GM21381 (cell line): ENCODE measurements around the gene AHDC1.

Source experiments
- ATAC-seq: cut with Tn5 transposase; IDR thresholded peaks from one replicate; pipeline ENCODE4 v1.9.1; 2021; ENCODE audit warnings: mild to moderate bottlenecking, moderate library complexity; ENCODE audit not compliant: unreplicated experiment

Gene AHDC1

DNA sequence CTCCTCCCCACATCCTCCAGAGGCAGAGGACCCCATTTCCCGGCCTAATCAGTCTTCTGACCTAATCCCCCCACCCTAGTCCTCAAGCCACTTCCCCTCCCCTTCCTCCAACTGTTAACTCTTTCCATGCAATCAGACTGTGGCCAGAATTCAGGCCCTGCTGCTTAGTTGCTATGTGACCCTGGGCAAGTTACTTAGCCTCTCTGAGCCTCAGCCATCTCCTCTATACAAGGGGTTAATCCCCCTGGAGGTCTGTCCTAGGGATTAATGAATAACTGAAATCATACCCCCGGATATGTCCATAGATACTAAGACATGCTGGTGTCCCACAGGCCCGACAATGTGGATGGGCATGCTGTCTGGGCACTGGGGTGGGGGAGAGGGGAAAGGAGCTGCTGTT is 18.3 kb downstream of the AHDC1 start:
- ATAC-seq = no peak

DNA sequence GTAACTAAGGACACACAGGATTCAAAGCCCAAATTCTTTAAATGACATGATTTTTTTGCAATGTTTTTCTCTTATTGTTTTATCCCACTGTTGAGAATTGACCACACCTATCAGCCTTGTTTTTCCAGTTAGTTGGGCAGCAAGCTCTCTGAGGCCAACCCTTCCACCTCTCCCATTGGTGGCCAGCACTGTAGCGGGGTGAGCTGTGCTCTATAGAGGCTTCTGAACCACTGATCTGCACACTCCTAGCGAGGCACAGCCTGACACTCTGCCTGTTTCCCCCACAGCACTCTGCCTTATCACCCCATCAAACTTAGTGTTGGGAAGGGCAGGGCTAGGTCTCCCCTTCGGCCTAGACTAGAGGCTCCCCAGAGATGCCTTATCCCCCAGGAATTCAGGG is 19.5 kb downstream of the AHDC1 start:
- no peak for ATAC-seq

DNA sequence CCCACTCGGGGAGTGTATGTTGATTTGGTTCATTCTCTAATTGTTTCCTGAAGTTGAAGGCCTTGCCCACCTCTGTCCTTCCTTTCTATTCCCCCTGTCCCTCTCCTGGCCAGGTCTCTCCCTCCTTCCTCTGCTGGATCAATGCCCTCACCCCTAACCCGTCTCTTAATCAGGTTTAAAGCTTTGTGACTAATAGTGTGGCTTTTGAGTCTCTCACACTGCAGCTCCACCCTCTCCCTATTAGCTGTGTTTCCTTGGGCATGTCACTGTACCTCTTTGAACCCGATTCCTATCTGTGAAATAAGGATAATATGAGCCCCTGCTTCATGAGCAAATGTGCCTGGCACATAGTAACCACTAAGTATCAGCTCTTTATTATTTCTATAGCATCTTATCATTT is 20.5 kb downstream of the AHDC1 start:
- ATAC-seq = no peak

DNA sequence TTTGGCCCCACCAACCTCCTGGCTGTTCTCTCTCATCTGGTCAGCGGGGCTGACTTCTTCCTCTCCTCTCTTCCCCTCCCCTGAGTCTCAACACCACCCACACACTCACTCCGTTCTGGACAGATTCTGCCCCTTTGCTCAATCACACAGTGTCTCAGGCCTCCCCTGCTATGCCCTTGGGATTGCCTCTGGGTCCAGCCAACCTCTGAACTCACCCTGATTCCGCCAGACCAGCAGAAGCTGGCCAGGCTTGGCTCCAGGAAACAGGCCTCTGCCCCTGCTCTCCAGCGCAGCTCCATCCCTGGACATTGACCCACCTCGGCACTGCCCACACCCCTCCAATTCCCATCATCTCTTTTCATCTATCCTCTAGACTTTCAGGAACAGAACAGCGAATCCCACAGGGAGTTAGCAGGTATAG is 22.1 kb downstream of the AHDC1 start:
- ATAC-seq = no peak

DNA sequence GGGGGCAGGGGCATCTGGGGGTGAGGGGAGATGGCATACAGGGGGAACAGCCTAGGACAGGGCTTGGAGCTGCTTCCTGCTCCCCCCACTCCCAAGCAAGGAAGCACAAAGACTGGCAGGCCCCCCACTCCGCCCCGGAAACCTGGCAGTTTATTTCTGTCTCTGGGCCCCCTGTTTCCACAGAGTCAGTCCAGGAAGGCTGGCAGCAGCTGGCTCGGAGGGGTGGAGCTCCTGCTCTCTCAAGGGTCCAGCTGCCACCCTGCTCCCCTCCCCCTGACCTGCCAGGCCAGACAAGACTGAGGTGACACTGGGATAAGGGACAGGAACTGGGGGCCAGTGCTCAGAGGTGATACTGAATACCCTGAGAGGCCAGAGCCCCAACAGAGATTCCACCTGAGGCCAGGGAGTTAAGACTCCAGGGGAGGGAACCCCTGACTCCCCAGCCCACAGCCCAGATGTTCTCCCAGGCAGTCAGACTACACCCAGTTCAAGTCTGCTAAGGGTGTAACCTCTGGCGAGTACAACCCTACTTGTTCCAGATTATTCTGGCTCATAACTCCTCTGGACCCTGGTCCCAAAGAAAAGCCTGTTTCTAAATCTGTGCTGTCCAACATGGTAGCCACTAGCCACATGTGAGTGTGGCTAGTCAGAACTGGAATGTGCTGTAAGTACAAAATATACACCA is 26.3 kb downstream of the AHDC1 start:
- ATAC-seq = no peak

GRCh38 chr1:27576806-27577227 is 27.1 kb downstream of the AHDC1 start:
- ATAC-seq = no peak

- ATAC-seq = no peak
These were observed 28.1 kb downstream of the AHDC1 start for GRCh38 chr1:27575840-27576331.

GRCh38 chr1:27574871-27575831 is 28.8 kb downstream of the AHDC1 start:
- ATAC-seq = no peak

GRCh38 chr1:27574001-27574781 is 29.8 kb downstream of the AHDC1 start:
- no peak for ATAC-seq

DNA sequence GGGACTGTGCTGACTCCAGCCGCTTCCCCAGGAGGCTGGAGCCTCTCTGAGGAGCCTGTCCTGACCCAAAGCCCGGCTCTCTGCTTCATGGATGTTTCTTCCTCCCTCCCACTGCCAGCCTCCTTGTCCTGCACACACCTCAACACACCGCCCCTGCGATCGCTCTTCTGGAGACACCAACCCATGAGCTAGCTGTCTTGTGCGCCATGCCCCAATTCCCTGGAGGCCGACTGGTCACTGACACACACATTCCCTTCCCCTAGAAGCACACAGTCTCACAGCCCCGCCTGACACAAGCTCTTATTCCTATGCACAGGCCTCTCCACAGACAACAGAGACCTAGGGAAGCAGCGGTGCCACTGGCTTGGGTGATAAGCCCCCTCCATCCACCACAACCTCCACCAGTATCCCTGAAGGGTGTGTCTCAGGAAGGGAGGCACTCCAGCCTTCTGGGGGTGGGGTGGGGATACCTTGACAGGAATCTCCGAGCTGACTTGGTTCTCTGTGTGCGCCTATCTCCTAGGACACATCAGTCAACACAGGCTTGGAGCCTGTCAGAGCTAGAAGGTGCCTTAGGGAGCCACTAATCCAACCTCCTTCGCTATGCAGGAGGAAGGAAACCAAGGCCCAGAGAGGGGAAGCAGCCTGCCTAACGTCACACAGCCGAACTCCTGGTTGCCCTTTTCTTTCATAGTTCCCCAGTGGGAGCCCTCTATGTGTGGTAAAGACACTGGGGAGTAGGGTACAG is 31.1 kb downstream of the AHDC1 start:
- no peak for ATAC-seq

GRCh38 chr1:27572019-27572678 is 31.8 kb downstream of the AHDC1 start:
- ATAC-seq = no peak

DNA sequence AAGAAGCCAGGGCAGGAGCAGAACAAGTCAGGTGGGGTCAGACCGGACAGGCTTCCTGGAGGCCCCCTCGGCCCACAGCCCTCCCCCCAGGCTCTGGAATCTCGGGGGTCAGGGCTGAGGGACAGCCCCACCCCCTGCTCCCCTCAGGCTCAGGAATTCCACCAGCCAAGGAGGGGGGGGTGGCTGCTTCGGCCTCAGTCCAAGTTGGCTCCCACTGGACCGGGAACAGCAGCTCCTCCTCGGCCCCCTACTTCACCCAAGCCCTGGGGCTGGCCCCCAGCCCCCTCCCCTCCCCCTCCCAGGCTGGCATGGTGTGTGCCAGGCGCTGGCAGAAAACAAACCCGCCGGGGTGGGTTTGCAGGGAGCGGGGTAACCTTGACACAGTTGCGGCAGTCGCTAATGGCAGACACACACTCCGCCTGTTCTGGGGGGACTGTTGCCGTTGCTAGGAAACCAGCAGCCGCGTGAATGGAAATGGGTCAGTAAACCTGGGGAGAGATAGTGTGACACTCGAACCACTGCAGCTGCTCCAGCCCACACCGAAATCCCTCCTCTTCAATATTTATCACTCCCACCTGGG is 32.4 kb downstream of the AHDC1 start:
- ATAC-seq = no peak

DNA sequence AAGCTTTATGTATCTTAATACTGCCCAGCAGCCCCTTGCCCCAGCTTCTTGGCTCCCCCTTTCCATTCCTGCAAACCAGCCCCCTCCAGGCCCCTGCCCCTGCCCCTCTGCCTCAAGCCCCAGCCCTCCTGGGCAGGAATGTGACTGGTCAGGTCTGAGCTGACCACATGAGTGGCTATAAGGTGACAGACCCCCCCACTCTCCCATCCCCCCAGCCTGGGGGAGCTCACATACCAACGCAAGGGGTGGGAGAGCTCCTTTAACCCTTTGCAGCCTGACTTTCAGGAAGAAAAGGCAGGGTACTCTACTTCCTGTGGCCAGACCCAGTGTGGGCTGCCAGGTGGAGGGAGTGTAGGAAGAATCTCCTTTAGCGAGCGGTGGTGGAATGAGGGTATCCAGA is 33.2 kb downstream of the AHDC1 start:
- no peak for ATAC-seq

GRCh38 chr1:27570356-27570755 is 33.6 kb downstream of the AHDC1 start:
- ATAC-seq = no peak

DNA sequence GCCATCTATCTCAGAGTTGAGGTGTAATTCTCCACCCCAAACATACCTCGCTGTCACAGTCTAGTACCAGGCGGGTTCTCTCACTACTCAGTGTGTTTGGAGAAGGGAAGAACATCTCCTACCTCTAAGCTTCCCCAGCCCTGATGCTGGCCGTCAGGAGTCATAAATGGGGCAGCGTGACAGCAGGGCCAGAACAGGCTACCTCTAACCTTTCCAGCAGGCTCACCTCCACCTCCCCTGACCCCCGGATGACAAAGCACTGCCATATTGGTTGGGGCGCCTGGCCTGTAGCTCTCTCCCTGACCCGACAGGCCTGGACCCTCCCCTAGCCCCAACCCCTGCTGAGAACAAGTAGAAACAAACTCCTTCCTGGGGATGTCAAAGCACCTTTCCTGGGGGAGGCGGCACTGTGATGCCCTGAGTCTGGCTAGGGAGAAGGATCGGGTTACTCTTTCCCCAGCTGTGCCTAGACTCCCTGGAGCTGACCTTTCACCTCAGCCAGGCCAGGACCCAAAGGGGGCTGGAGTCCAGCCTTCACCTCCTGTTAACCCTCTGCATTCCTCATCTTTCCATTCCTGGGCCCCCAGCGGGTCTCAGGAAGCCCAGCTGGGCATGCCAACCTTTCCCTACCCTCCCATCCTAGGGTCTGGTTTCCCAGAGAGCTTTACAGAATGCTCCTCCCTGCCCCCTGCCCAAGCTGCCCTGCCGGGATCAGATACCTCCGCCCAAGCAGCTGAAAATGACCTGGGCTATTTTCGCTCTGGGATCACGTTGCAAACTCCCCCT is 34.2 kb downstream of the AHDC1 start:
- no peak for ATAC-seq

- no peak for ATAC-seq
These were observed 34.9 kb downstream of the AHDC1 start for GRCh38 chr1:27569088-27569460.

GRCh38 chr1:27568300-27569087 is 35.5 kb downstream of the AHDC1 start:
- peak; percentile 91 for ATAC-seq

GRCh38 chr1:27567971-27568299 is 36.0 kb downstream of the AHDC1 start:
- ATAC-seq = no peak
